ENCODE data around the gene CCDC33. TPM values are rescaled to one million over a fixed set of nuclear protein-coding genes. Genes with fewer than 3 reads are reported as not detected.
A peak's percentile ranks its signal among the peaks of the same experiment; 100 is the strongest.

The CCDC33 gene
- total and polyA plus RNA-seq, 2 experiments from 2014 or later, result not detected

DNA sequence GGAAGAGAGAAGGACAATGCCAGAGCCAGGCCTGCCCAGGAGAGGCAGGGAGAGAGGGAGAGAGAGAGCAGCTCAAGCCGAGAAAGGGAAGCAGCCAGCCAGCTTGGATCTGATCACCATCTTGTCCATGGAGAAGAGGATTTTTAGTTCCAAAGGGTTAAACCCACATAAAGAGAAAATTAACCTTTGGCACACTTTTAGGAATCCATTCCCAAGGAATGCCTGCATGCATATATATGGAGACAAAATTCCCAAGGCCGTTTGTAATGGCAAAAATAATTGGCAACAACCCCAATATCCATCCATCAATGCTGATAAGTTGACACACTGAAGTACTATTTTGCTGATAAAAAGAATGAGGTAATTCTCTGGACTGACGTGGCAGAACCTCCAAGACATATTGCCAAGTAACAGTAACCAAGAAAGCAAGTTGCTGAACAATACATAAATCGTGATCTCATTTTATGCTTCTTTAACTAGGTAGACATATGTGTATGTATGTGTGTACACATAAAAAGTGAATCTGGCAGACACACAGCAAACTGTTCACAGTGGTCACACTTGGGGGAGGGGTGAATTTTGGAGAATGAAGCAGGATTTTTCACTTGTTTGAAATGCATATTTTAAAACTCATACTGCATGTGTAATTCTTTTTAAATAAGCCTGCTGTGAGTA lies 26.0 kb upstream of the CCDC33 start:
- H3K9me2 ChIP-seq (ENCODE audit: insufficient read depth), result no peaks in the 10 kb centered on the region
- H3K4me1 ChIP-seq (ENCODE audit: insufficient read depth), result peaks cover 21% of the 10 kb centered on the region
- no peaks in the 10 kb centered on the region for H3K79me2 ChIP-seq (ENCODE audit: insufficient read depth)
- in situ Hi-C loops (cut with MboI), result no loop called here
- no peak overlapping the region for H2AFZ ChIP-seq
- H3K4me2 ChIP-seq (ENCODE audit: unreplicated experiment), result no peak overlapping the region
- TF ChIP-seq EZH2phosphoT487 (IDR thresholded peaks at IDR 0.05; ENCODE audit: insufficient read depth, low read depth) (no peak), EZH2 (IDR thresholded peaks at IDR 0.05; ENCODE audit: insufficient read depth, poor library complexity, severe bottlenecking) (no peak)
- H3F3A ChIP-seq (ENCODE audit: insufficient read depth), result peaks cover 21% of the 10 kb centered on the region
- H3K9me3 ChIP-seq (ENCODE audit: low read depth), result no peaks in the 10 kb centered on the region
- 18 to 21% methylated on average over 4 of the region's 4 CpGs for WGBS, 2 experiments (ENCODE audit: low coverage in 1 of 2, low lambda C conversion rate in 2 of 2, missing lambda C conversion rate in 2 of 2)
- H3K27ac ChIP-seq, result peak overlapping the region; percentile 61
- H4K20me1 ChIP-seq (ENCODE audit: insufficient read depth), result no peaks in the 10 kb centered on the region
- no peaks in the 10 kb centered on the region for H3K36me3 ChIP-seq (ENCODE audit: low read depth)
- H3K9ac ChIP-seq, result peak overlapping the region; percentile 34; the same call in 1 of the 2 replicates
- H3K27me3 ChIP-seq (replicated peaks; ENCODE audit: insufficient read depth), result no peaks in the 10 kb centered on the region
- DNase-seq, result peak; percentile 81
- H3K4me3 ChIP-seq, result no peak overlapping the region

DNA sequence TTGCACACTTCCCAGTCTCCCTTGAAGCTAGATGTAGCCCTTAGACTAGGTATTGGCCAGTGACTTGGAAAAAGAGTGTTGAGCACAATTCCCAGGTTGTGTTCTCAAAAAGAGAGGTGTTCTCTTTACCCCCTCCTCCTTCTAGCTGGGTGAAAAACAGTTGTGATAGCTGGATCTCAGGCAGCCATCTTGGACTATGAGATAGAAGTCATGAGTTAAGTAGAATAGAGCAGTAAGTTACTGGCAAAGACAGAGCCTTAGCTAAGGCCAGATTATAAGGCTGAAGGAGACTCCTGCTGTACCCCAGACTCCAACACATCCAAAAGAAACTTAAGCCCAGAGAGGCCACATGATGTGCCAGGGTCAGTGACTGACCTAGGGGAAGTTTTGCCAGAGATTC lies 25.4 kb upstream of the CCDC33 start:
- Histone ChIP-seq H3K9ac (peak overlapping the region; percentile 34; the same call in 1 of the 2 replicates), H3K36me3 (ENCODE audit: low read depth) (no peaks in the 10 kb centered on the region), H2AFZ (no peak overlapping the region), H3K4me3 (no peak overlapping the region), H3K27ac (peak overlapping the region; percentile 61), H3K27me3 (replicated peaks; ENCODE audit: insufficient read depth) (no peaks in the 10 kb centered on the region), H4K20me1 (ENCODE audit: insufficient read depth) (no peaks in the 10 kb centered on the region), H3F3A (ENCODE audit: insufficient read depth) (peaks cover 25% of the 10 kb centered on the region), H3K79me2 (ENCODE audit: insufficient read depth) (no peaks in the 10 kb centered on the region), H3K9me2 (ENCODE audit: insufficient read depth) (no peaks in the 10 kb centered on the region), H3K9me3 (ENCODE audit: low read depth) (no peaks in the 10 kb centered on the region), H3K4me2 (ENCODE audit: unreplicated experiment) (no peak overlapping the region), H3K4me1 (ENCODE audit: insufficient read depth) (peaks cover 27% of the 10 kb centered on the region)
- in situ Hi-C loops (cut with MboI), result no loop called here
- no peak for DNase-seq
- no peak for TF ChIP-seq EZH2phosphoT487 (IDR thresholded peaks at IDR 0.05; ENCODE audit: insufficient read depth, low read depth)
- no peak for TF ChIP-seq EZH2 (IDR thresholded peaks at IDR 0.05; ENCODE audit: insufficient read depth, poor library complexity, severe bottlenecking)

DNA sequence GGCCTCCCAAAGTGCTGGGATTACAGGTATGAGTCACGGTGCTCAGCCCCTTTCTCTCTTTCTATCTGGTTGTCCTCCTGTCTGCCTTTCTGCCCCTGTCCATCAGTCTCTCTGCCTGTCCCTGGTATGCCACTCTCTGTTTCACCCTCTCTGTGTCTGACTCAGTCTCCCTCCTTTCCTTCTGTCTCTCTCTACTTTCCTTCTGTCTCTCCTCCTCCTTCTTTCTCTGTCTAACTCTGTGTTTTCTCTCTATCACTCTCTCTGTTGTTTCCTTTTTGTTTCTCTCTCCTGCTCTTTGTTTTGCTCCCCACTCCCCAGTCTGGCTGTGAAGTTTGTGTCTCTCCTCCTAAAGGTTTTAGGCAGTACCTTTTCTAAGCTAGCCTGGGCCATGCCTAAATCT lies 24.5 kb upstream of the CCDC33 start:
- Histone ChIP-seq H3K36me3 (ENCODE audit: low read depth) (no peaks in the 10 kb centered on the region), H3K27ac (no peak overlapping the region), H3K9me3 (ENCODE audit: low read depth) (no peaks in the 10 kb centered on the region), H3F3A (ENCODE audit: insufficient read depth) (peaks cover 25% of the 10 kb centered on the region), H3K27me3 (replicated peaks; ENCODE audit: insufficient read depth) (no peaks in the 10 kb centered on the region), H3K4me2 (ENCODE audit: unreplicated experiment) (no peak overlapping the region), H4K20me1 (ENCODE audit: insufficient read depth) (no peaks in the 10 kb centered on the region), H3K79me2 (ENCODE audit: insufficient read depth) (no peaks in the 10 kb centered on the region), H3K9me2 (ENCODE audit: insufficient read depth) (no peaks in the 10 kb centered on the region), H3K4me3 (no peak overlapping the region), H3K9ac (no peak overlapping the region), H3K4me1 (ENCODE audit: insufficient read depth) (peaks cover 29% of the 10 kb centered on the region), H2AFZ (no peak overlapping the region)
- no peak for DNase-seq
- in situ Hi-C loops (cut with MboI), result no loop called here
- TF ChIP-seq EZH2 (IDR thresholded peaks at IDR 0.05; ENCODE audit: insufficient read depth, poor library complexity, severe bottlenecking) (no peak), EZH2phosphoT487 (IDR thresholded peaks at IDR 0.05; ENCODE audit: insufficient read depth, low read depth) (no peak)
- WGBS, 2 experiments (ENCODE audit: low coverage in 1 of 2, low lambda C conversion rate in 2 of 2, missing lambda C conversion rate in 2 of 2), result 94 to 100% methylated on average over 1 of the region's 1 CpG

DNA sequence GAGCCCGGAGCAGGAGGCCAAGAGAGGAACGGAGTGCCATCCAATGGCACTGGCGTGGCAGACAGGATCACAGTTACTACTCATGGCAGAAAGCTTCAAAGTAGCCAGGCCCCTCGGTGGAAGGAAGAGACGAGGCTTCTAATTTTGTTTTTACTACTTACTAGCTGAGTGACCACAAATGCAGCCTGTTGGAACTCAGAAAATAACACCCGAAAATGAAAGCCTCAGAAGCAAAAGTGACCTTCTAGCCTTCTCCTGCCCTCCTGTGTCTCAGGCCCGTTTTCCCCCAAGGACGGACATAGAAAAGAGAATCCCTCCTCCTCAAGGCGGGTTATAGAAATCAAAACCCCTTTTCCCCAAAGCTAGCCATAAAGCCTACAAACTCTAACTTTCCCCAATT lies 23.6 kb upstream of the CCDC33 start:
- Histone ChIP-seq H2AFZ (no peak overlapping the region), H4K20me1 (ENCODE audit: insufficient read depth) (no peaks in the 10 kb centered on the region), H3K79me2 (ENCODE audit: insufficient read depth) (no peaks in the 10 kb centered on the region), H3K4me1 (ENCODE audit: insufficient read depth) (peaks cover 29% of the 10 kb centered on the region), H3K36me3 (ENCODE audit: low read depth) (no peaks in the 10 kb centered on the region), H3K9ac (no peak overlapping the region), H3K4me3 (no peak overlapping the region), H3K27ac (no peak overlapping the region), H3K4me2 (ENCODE audit: unreplicated experiment) (no peak overlapping the region), H3K9me2 (ENCODE audit: insufficient read depth) (no peaks in the 10 kb centered on the region), H3F3A (ENCODE audit: insufficient read depth) (peaks cover 25% of the 10 kb centered on the region), H3K9me3 (ENCODE audit: low read depth) (no peaks in the 10 kb centered on the region), H3K27me3 (replicated peaks; ENCODE audit: insufficient read depth) (no peaks in the 10 kb centered on the region)
- in situ Hi-C loops (cut with MboI), result no loop called here
- DNase-seq, result no peak
- TF ChIP-seq EZH2phosphoT487 (IDR thresholded peaks at IDR 0.05; ENCODE audit: insufficient read depth, low read depth), result no peak
- no peak for TF ChIP-seq EZH2 (IDR thresholded peaks at IDR 0.05; ENCODE audit: insufficient read depth, poor library complexity, severe bottlenecking)
- 87 to 89% methylated on average over 9 of the region's 9 CpGs for WGBS, 2 experiments (ENCODE audit: low coverage in 1 of 2, low lambda C conversion rate in 2 of 2, missing lambda C conversion rate in 2 of 2)
